ENCODE measurements around the gene DNASE1L1. TPM values are rescaled to one million over a fixed set of nuclear protein-coding genes. Genes with fewer than 3 reads are reported as not detected.

DNASE1L1 gene, protein sequence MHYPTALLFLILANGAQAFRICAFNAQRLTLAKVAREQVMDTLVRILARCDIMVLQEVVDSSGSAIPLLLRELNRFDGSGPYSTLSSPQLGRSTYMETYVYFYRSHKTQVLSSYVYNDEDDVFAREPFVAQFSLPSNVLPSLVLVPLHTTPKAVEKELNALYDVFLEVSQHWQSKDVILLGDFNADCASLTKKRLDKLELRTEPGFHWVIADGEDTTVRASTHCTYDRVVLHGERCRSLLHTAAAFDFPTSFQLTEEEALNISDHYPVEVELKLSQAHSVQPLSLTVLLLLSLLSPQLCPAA
- total RNA-seq = 56.3 TPM
- long read RNA-seq, transcript DNASE1L1-202 (9 exons, 2,249 nt) = major isoform, 48 of 85 reads
- long read RNA-seq, transcript DNASE1L1-205 (10 exons, 3,008 nt) = minor isoform, 11 of 85 reads
- long read RNA-seq, partial matches to known transcripts = 7 of 85 reads
- long read RNA-seq, other reads (novel, unspliced or antisense) = 15 of 85 reads

DNA sequence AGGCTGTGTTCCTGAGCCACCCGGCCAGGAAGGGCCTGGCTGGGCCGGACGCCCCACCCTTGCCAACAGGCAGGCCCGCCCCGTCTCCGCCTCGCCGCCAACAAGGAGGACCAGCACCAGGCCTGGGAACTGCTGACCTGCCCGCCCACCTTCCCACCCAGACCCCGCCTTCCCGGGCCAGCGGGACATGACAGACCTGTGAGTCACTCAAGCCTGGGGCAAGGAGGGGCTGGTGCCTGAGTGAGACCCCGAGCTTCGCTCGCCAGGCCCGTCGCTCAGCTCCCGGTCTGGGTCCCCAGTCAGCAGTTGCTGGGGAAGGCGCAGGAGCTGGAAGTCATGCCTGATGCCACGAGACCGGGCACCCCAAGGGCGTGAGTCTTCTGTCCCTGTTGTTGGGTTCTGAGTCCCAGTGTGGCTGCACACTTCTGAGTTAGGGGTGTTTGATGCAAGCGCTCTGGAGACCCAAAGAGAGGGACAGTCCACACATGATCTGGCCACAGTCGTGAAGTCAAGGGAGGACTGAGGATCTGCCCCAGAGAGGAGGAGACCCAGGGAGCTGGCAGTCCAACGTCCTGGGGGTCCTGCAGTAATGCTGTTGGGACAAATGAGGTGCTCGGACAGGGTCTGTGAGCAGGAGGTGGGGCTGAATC, at the start of gene DNASE1L1:
Gene DNASE1L1 (minus strand): TSS at position 33 of the 650 bp plus-strand sequence. CDS start 3,686 bp downstream, outside the sequence.
- H3K9me3 ChIP-seq (replicated peaks) = no peaks in the 10 kb centered on the region
- peaks cover 27% of the 10 kb centered on the region for H3K4me1 ChIP-seq
- no peaks in the 10 kb centered on the region for H3K36me3 ChIP-seq
- H3K4me3 ChIP-seq = peak within 1 kb of the TSS; percentile 58
- H3K27me3 ChIP-seq (ENCODE audit: low read depth) = no peaks in the 10 kb centered on the region
- peak within 1 kb of the TSS; percentile 80 for H3K27ac ChIP-seq (replicated peaks)
- intact Hi-C loops (cut with micrococcal nuclease) = no loop called here
- peak; percentile 71 for DNase-seq
- TF ChIP-seq, protein P1, sequence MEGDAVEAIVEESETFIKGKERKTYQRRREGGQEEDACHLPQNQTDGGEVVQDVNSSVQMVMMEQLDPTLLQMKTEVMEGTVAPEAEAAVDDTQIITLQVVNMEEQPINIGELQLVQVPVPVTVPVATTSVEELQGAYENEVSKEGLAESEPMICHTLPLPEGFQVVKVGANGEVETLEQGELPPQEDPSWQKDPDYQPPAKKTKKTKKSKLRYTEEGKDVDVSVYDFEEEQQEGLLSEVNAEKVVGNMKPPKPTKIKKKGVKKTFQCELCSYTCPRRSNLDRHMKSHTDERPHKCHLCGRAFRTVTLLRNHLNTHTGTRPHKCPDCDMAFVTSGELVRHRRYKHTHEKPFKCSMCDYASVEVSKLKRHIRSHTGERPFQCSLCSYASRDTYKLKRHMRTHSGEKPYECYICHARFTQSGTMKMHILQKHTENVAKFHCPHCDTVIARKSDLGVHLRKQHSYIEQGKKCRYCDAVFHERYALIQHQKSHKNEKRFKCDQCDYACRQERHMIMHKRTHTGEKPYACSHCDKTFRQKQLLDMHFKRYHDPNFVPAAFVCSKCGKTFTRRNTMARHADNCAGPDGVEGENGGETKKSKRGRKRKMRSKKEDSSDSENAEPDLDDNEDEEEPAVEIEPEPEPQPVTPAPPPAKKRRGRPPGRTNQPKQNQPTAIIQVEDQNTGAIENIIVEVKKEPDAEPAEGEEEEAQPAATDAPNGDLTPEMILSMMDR (IDR thresholded peaks at IDR 0.05; ENCODE audit: borderline replicate concordance) = no peak

DNA sequence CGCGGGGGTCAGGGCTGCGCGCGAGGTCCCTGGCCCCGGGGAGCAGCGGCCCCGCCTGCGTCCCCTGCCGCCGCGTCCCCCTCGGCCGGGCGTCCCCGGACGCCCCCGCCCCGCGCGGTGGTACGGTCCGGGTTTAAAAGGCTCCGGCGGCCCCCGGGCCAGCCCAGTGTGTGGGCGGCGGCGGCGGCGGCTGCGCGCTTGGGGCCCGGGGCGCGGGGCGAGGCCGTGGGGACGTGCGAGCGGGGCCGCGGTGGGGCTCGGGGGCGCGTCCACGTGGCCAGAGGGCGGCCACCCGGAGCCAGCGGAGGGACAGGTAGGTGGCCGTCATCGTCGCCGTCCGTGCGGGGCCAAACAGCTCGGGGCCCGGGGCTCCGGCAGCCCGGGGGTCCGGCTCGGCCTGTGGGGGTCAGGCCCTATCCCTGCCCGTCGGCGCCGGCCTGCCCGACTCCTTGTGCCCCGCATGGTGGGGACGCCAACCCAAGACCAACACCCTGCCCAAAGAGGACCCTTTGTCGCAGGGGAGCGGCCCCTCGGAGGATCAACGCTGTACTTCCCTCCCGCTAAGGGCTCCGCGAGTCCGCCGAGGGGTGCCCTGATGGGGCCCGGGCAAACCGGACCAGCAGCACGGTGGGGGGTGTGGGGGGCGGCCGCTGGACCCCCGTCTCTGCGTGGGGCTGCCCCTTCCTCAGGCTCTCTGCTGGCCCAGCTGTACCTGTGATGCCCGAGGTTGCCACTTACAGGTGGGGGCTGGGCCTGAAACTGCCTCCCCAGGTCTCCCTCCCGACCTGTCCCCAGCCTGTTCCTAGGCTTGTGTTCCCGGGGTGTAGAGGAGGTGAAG, 49.3 kb upstream of the DNASE1L1 start, which contains the start of gene PLXNA3:
Gene PLXNA3 (plus strand): TSS at position 166 of the 838 bp plus-strand sequence. CDS start 1,903 bp downstream, outside the sequence.
- no peaks in the 10 kb centered on the region for H3K9me3 ChIP-seq (replicated peaks)
- intact Hi-C loops (cut with micrococcal nuclease) = no loop called here
- peak within 1 kb of the TSS; percentile 75 for H3K4me3 ChIP-seq
- no peaks in the 10 kb centered on the region for H3K36me3 ChIP-seq
- TF ChIP-seq, protein P1 (IDR thresholded peaks at IDR 0.05; ENCODE audit: borderline replicate concordance) = no peak
- no peaks in the 10 kb centered on the region for H3K27me3 ChIP-seq (ENCODE audit: low read depth)
- peaks cover 9% of the 10 kb centered on the region for H3K4me1 ChIP-seq
- peak within 1 kb of the TSS; percentile 74 for H3K27ac ChIP-seq (replicated peaks)
- DNase-seq = peak; percentile 54

DNA sequence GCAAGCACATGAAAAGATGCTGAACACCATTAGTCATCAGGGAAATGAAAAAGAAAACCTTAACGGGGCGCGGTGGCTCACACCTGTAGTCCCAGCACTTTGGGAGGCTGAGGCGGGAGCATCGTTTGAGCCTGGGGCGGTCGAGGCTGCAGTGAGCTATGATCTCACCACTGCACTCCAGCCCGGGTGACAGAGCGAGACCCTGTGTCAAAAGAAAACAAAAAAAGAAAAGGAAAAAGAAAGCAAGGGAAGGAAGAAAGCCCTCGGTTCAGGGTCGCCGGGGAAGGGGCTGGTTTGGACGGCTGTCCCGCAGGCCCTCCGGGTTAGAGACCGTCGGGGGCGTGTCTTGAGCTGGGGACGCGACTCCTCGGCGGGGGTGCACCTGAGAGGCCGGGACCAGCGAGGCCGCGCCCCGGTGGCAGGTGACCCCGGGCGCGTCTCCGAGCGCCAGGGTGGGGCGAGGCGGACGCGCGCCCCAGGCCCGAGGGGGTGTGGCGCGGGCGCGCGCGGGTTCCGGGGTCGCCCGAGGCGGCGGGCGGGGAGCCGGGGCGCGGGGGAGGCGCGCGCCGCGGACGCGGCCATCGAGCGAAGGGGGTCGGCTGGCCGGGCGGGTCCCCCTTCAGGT, 48.5 kb upstream of the DNASE1L1 start:
- Histone ChIP-seq H3K4me3 (peak overlapping the region; percentile 75), H3K27me3 (ENCODE audit: low read depth) (no peaks in the 10 kb centered on the region), H3K36me3 (no peaks in the 10 kb centered on the region), H3K27ac (replicated peaks) (peak overlapping the region; percentile 74), H3K4me1 (peaks cover 9% of the 10 kb centered on the region), H3K9me3 (replicated peaks) (no peaks in the 10 kb centered on the region)
- intact Hi-C loops (cut with micrococcal nuclease) = no loop called here
- DNase-seq = no peak
- TF ChIP-seq, protein P1 (IDR thresholded peaks at IDR 0.05; ENCODE audit: borderline replicate concordance) = no peak

DNA sequence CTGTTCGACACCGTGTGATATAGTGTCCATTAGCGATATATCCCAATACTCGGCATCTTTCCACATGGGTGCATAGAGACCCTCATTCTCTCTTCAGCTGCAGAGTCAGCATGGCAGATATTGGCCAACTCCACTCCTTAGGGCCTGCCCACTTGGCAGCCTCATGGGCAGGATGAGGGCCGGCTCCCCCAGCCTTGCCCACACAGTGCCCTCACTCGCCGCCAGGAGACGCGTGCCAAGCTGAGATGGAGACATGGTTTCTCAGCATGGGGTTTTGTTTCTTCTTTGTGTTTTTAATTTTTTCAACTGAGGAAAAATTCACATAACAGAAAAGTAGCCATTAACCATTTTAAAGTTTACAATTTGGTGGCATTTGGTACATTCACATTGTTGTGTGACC, 43.8 kb upstream of the DNASE1L1 start:
- Histone ChIP-seq H3K27ac (replicated peaks) (no peak overlapping the region), H3K4me1 (no peaks in the 10 kb centered on the region), H3K9me3 (replicated peaks) (no peaks in the 10 kb centered on the region), H3K4me3 (no peak overlapping the region), H3K27me3 (ENCODE audit: low read depth) (no peaks in the 10 kb centered on the region), H3K36me3 (peaks cover 28% of the 10 kb centered on the region)
- DNase-seq = no peak
- intact Hi-C loops (cut with micrococcal nuclease) = no loop called here
- TF ChIP-seq, protein P1 (IDR thresholded peaks at IDR 0.05; ENCODE audit: borderline replicate concordance) = no peak
